ENCODE measurements around the gene SARS2.

SARS2 gene, protein sequence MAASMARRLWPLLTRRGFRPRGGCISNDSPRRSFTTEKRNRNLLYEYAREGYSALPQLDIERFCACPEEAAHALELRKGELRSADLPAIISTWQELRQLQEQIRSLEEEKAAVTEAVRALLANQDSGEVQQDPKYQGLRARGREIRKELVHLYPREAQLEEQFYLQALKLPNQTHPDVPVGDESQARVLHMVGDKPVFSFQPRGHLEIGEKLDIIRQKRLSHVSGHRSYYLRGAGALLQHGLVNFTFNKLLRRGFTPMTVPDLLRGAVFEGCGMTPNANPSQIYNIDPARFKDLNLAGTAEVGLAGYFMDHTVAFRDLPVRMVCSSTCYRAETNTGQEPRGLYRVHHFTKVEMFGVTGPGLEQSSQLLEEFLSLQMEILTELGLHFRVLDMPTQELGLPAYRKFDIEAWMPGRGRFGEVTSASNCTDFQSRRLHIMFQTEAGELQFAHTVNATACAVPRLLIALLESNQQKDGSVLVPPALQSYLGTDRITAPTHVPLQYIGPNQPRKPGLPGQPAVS

GRCh38 chr19:38929929-38930775, at the start of gene SARS2:
Gene SARS2 (minus strand): TSS chr19:38930763. CDS start chr19:38930736, 27 bp downstream.
- H3K4me3 ChIP-seq (ENCODE audit: control insufficient read depth, low read depth, low read length): peak within 1 kb of the TSS; percentile 96
- DNase-seq (ENCODE audit: low read depth): peak; percentile 76
- peak; percentile 95 for TF ChIP-seq CTCF (IDR thresholded peaks at IDR 0.05; ENCODE audit: control insufficient read depth, insufficient read depth, low read depth, low read length, missing control alignments)

- no peak for TF ChIP-seq CTCF (IDR thresholded peaks at IDR 0.05; ENCODE audit: control insufficient read depth, insufficient read depth, low read depth, low read length, missing control alignments)
- no peak overlapping the region for H3K4me3 ChIP-seq (ENCODE audit: control insufficient read depth, low read depth, low read length)
- no peak for DNase-seq (ENCODE audit: low read depth)
These were observed 49.2 kb upstream of the SARS2 start for GRCh38 chr19:38979812-38980211.

GRCh38 chr19:38978326-38978689, 47.7 kb upstream of the SARS2 start:
- no peak overlapping the region for H3K4me3 ChIP-seq (ENCODE audit: control insufficient read depth, low read depth, low read length)
- DNase-seq (ENCODE audit: low read depth): no peak
- no peak for TF ChIP-seq CTCF (IDR thresholded peaks at IDR 0.05; ENCODE audit: control insufficient read depth, insufficient read depth, low read depth, low read length, missing control alignments)

DNA sequence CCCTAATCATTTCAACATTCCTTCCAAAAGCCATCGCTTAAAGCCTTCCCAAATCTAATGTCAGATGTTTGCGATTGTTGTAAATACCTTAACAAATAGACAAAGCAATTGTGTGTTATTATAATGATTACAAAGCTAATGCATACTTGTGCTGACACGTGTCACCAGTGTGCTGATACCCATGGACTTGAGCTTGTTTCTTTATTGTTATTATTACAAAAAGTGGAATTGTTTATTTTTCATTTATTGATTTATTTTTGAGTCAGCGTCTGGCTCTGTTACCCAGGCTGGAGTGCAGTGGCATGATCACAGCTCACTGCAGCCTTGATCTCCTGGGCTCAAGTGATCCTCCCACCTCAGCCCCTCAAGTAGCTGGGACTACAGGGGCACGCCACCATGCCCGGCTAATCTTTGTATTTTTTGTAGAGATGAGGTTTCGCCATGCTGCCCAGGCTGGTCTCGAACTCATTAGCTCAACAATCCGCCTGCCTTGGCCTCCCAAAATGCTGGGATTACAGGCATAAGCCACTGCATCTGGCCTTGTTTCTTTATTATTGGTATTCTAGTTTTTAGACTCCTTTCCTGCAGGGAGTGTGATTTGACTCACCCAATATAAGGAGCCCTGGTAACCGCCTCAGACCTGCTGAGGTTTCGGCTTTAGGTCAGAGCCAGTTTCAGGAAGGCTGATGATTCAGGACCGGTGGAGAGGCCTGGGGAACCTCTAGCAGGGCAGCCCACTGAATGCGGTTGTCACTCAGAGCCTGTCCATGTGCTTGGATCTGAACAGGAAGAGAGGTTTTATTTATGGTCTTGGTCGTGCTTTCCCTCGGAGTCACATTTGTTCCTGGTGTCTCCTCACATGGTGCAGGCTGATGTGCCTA, 47.1 kb upstream of the SARS2 start:
- no peak overlapping the region for H3K4me3 ChIP-seq (ENCODE audit: control insufficient read depth, low read depth, low read length)
- no peak for DNase-seq (ENCODE audit: low read depth)
- no peak for TF ChIP-seq CTCF (IDR thresholded peaks at IDR 0.05; ENCODE audit: control insufficient read depth, insufficient read depth, low read depth, low read length, missing control alignments)

DNA sequence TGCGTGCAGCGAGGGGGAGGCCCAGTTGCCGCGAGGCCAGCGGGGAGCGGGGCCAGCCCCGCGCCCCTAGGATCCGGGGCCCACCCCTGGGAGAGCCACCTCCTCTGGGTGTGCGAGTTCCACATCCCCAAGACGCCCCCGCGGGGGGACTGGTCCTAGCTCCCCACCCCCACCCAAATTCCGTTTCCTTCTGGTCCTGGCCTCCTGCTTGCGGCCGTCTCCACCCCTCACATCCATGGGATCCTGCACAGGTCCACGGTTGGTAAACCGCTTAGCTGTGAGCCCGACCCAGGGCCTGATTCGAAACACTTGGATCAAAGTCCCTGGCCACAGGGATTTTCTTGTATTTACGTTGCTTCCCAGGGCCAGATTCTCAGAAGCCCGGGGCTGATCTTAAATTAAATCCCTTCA, 45.3 kb upstream of the SARS2 start:
- no peak for TF ChIP-seq CTCF (IDR thresholded peaks at IDR 0.05; ENCODE audit: control insufficient read depth, insufficient read depth, low read depth, low read length, missing control alignments)
- peak overlapping the region; percentile 68 for H3K4me3 ChIP-seq (ENCODE audit: control insufficient read depth, low read depth, low read length)
- no peak for DNase-seq (ENCODE audit: low read depth)
